Neural cell (in vitro differentiated cells): ENCODE results near the gene F2. TPM values are rescaled to one million over a fixed set of nuclear protein-coding genes. Genes with fewer than 3 reads are reported as not detected.

Source experiments
- H2AFZ ChIP-seq: fragments of 200-600, 300-800 bp; sonication (generic), shearing (Covaris generic); 2 replicates; pipeline ENCODE4 v1.6.0; 2014; ENCODE audit warnings: low read depth, mild to moderate bottlenecking, antibody characterized with exemption, low read length, moderate library complexity
- H3F3A ChIP-seq: fragments of 200-600 bp; shearing (Covaris generic); 2 replicates; pipeline ENCODE4 v1.6.1; 2016; ENCODE audit warnings: mild to moderate bottlenecking, moderate library complexity, mixed read lengths, antibody characterized with exemption, low read length; ENCODE audit not compliant: insufficient read depth, poor library complexity, severe bottlenecking
- H3K27ac ChIP-seq: fragments of 200-600, 300-800 bp; sonication (generic), shearing (Covaris generic); 2 replicates; pipeline ENCODE4 v1.5.1; 2014; ENCODE audit warnings: mild to moderate bottlenecking, low read length, moderate library complexity
- H3K27me3 ChIP-seq: fragments of 300-800, 200-600 bp; sonication (generic), shearing (Covaris generic); 2 replicates; pipeline ENCODE4 v1.6.0; 2014; ENCODE audit warnings: mild to moderate bottlenecking, low read depth, low read length, moderate library complexity; ENCODE audit not compliant: insufficient read depth
- H3K36me3 ChIP-seq: fragments of 300-800, 200-600 bp; sonication (generic), shearing (Covaris generic); 2 replicates; pipeline ENCODE4 v1.5.1; 2014; ENCODE audit warnings: mild to moderate bottlenecking, antibody characterized with exemption, low read length, moderate library complexity; ENCODE audit not compliant: insufficient read depth
- H3K4me2 ChIP-seq: fragments of 300-800, 200-600 bp; sonication (generic), shearing (Covaris generic); 2 replicates; pipeline ENCODE4 v1.6.0; 2014; ENCODE audit warnings: mild to moderate bottlenecking, low read length
- H3K4me3 ChIP-seq: fragments of 300-800, 200-600 bp; sonication (generic), shearing (Covaris generic); 2 replicates; pipeline ENCODE4 v1.5.1; 2014; ENCODE audit warnings: mild to moderate bottlenecking, low read length, moderate library complexity
- H3K79me2 ChIP-seq: fragments of 200-600 bp; shearing (Covaris generic); replicated peaks from 2 replicates; pipeline ENCODE4 v1.6.0; 2014; ENCODE audit warnings: mild to moderate bottlenecking, low read length, moderate library complexity; ENCODE audit not compliant: insufficient read depth
- H3K9ac ChIP-seq: fragments of 300-800, 200-600 bp; sonication (generic), shearing (Covaris generic); 2 replicates; pipeline ENCODE4 v1.6.1; 2016; ENCODE audit warnings: mild to moderate bottlenecking, low read length, mixed read lengths
- H3K9me2 ChIP-seq: fragments of 200-600 bp; shearing (Covaris generic); 2 replicates; pipeline ENCODE4 v1.6.1; 2016; ENCODE audit warnings: mild to moderate bottlenecking, low read length, mixed read lengths; ENCODE audit not compliant: insufficient read depth
- H3K9me3 ChIP-seq: fragments of 200-600, 300-800 bp; sonication (generic), shearing (Covaris generic); 2 replicates; pipeline ENCODE4 v1.6.1; 2016; ENCODE audit warnings: mild to moderate bottlenecking, mixed run types, low read length, moderate library complexity, mixed read lengths
- H4K20me1 ChIP-seq: fragments of 200-600 bp; shearing (Covaris generic); 2 replicates; pipeline ENCODE4 v1.6.1; 2016; ENCODE audit warnings: mild to moderate bottlenecking, mixed run types; ENCODE audit not compliant: insufficient read depth
- EP300 ChIP-seq: fragments of 450-650 bp; conservative IDR thresholded peaks from 2 replicates; pipeline ENCODE4 v1.6.1; 2014; ENCODE audit warnings: antibody characterized with exemption, mild to moderate bottlenecking, moderate library complexity; ENCODE audit not compliant: poor library complexity, severe bottlenecking
- EZH2 ChIP-seq: fragments of 200-600, 300-800 bp; shearing (Covaris generic), sonication (generic); IDR thresholded peaks from 2 replicates; pipeline ENCODE4 v1.6.1; 2014; ENCODE audit warnings: antibody characterized with exemption, low read length, borderline replicate concordance, mild to moderate bottlenecking; ENCODE audit not compliant: insufficient read depth, poor library complexity, severe bottlenecking
- MXI1 ChIP-seq: fragments of 450-650 bp; conservative IDR thresholded peaks from 2 replicates; pipeline ENCODE4 v1.6.1; 2014; ENCODE audit warnings: antibody characterized with exemption, mild to moderate bottlenecking; ENCODE audit not compliant: poor library complexity, severe bottlenecking
- POLR2AphosphoS5 ChIP-seq: IDR thresholded peaks from 2 replicates; pipeline ENCODE4 v1.6.1; 2012
- RAD21 ChIP-seq: fragments of 450-650 bp; conservative IDR thresholded peaks from 2 replicates; pipeline ENCODE4 v1.6.1; 2014; ENCODE audit warnings: antibody characterized with exemption, mild to moderate bottlenecking, moderate library complexity
- SMC3 ChIP-seq: fragments of 450-650 bp; conservative IDR thresholded peaks from 2 replicates; pipeline ENCODE4 v1.6.1; 2014; ENCODE audit warnings: antibody characterized with exemption, mild to moderate bottlenecking, moderate library complexity; ENCODE audit not compliant: poor library complexity
- TAF1 ChIP-seq: IDR thresholded peaks from 2 replicates; pipeline ENCODE4 v1.6.1; 2012; ENCODE audit warnings: low read depth
- polyA plus RNA-seq: library from polyadenylated mRNA; depleted of rRNA; stranded (reverse); fragments of >200 nt; gene quantifications from 2 replicates; pipeline ENCODE4 v1.2.3, GENCODE V29; 2014
- TF ChIP-seq, protein P1 (sequence below): IDR thresholded peaks from 2 replicates; pipeline ENCODE4 v1.6.1; 2012; ENCODE audit warnings: borderline replicate concordance
- TF ChIP-seq, protein P2 (sequence below): fragments of 450-650 bp; IDR thresholded peaks from 2 replicates; pipeline ENCODE4 v1.5.1; 2014; ENCODE audit warnings: antibody characterized with exemption, mild to moderate bottlenecking, moderate library complexity; ENCODE audit not compliant: poor library complexity, severe bottlenecking

F2 gene
- polyA plus RNA-seq, 1 donor from 2014 or later: 0.94 TPM

DNA sequence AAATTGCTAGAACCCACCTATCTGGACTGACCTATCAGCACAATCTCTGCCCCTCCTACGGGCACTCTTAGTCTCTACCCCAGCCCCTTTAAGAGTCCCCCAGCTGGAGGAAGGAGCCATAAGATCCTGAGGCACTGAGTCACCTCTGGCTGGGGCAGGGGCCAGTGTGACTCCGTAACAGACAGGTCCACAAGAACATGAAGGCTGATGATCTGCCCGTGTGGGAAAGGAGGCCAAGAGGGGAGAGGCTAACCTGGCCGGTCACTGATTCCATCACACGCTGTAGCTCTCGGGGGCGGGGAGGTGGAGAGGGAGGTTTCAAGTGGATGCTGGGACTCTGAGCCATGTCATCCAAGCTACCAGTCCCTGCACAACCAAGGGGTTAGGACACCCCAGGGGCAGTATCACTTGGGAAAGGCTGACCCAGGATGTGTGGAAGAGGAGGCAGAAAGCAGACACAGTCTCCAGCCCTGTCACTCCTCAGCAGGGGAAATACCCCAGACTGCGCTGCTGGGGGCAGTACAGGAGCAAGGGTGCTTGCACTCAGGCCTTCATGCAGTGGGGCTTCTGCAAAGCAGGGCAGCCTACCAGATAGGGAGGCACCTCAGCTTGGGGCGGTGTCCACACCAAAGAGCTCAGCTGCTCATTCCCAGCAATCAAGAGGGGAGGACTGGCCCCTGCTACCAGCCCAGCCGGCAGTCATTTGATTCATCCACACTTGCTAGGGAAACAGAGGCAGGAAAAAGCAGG is 40.8 kb upstream of the F2 start:
- H3K27me3 ChIP-seq: no peaks in the 10 kb centered on the region
- no peaks in the 10 kb centered on the region for H3K9me2 ChIP-seq
- no peaks in the 10 kb centered on the region for H3K79me2 ChIP-seq
- H4K20me1 ChIP-seq: no peaks in the 10 kb centered on the region
- H3F3A ChIP-seq: no peaks in the 10 kb centered on the region
- H2AFZ ChIP-seq: no peak overlapping the region
- H3K4me2 ChIP-seq: no peak overlapping the region
- no peak overlapping the region for H3K9ac ChIP-seq
- H3K36me3 ChIP-seq: no peaks in the 10 kb centered on the region
- no peak overlapping the region for H3K27ac ChIP-seq
- no peak overlapping the region for H3K4me3 ChIP-seq
- no peaks in the 10 kb centered on the region for H3K9me3 ChIP-seq
- TF ChIP-seq POLR2AphosphoS5 (no peak), RAD21 (no peak), TAF1 (no peak), MXI1 (no peak), EP300 (no peak), SMC3 (no peak)
- TF ChIP-seq, protein P1, sequence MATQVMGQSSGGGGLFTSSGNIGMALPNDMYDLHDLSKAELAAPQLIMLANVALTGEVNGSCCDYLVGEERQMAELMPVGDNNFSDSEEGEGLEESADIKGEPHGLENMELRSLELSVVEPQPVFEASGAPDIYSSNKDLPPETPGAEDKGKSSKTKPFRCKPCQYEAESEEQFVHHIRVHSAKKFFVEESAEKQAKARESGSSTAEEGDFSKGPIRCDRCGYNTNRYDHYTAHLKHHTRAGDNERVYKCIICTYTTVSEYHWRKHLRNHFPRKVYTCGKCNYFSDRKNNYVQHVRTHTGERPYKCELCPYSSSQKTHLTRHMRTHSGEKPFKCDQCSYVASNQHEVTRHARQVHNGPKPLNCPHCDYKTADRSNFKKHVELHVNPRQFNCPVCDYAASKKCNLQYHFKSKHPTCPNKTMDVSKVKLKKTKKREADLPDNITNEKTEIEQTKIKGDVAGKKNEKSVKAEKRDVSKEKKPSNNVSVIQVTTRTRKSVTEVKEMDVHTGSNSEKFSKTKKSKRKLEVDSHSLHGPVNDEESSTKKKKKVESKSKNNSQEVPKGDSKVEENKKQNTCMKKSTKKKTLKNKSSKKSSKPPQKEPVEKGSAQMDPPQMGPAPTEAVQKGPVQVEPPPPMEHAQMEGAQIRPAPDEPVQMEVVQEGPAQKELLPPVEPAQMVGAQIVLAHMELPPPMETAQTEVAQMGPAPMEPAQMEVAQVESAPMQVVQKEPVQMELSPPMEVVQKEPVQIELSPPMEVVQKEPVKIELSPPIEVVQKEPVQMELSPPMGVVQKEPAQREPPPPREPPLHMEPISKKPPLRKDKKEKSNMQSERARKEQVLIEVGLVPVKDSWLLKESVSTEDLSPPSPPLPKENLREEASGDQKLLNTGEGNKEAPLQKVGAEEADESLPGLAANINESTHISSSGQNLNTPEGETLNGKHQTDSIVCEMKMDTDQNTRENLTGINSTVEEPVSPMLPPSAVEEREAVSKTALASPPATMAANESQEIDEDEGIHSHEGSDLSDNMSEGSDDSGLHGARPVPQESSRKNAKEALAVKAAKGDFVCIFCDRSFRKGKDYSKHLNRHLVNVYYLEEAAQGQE: no peak
- TF ChIP-seq, protein P2, sequence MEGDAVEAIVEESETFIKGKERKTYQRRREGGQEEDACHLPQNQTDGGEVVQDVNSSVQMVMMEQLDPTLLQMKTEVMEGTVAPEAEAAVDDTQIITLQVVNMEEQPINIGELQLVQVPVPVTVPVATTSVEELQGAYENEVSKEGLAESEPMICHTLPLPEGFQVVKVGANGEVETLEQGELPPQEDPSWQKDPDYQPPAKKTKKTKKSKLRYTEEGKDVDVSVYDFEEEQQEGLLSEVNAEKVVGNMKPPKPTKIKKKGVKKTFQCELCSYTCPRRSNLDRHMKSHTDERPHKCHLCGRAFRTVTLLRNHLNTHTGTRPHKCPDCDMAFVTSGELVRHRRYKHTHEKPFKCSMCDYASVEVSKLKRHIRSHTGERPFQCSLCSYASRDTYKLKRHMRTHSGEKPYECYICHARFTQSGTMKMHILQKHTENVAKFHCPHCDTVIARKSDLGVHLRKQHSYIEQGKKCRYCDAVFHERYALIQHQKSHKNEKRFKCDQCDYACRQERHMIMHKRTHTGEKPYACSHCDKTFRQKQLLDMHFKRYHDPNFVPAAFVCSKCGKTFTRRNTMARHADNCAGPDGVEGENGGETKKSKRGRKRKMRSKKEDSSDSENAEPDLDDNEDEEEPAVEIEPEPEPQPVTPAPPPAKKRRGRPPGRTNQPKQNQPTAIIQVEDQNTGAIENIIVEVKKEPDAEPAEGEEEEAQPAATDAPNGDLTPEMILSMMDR: no peak

DNA sequence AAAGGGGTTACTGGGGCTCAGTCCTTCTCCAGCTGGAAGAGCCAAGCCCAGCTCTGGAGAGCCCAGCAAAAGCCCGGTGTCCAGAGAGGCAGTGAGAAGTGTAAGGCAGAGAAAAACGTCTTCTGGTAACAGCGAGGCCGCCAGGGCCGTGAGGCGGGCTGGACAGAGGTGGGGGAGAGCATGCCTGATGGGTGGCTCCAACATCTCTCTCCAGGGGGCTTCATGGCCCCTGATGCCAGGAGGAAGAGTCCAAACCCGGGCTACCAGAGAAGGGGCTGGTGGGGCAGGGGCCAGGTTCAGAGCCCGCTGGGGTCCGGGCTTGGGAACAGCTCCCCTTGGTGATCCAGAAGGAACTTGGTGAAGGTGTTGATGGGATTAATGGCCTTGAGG is 40.3 kb upstream of the F2 start:
- no peaks in the 10 kb centered on the region for H3K27me3 ChIP-seq
- H3K9me3 ChIP-seq: no peaks in the 10 kb centered on the region
- no peak overlapping the region for H3K4me3 ChIP-seq
- H3K79me2 ChIP-seq: no peaks in the 10 kb centered on the region
- H3K9ac ChIP-seq: no peak overlapping the region
- no peaks in the 10 kb centered on the region for H3K9me2 ChIP-seq
- no peaks in the 10 kb centered on the region for H4K20me1 ChIP-seq
- no peaks in the 10 kb centered on the region for H3F3A ChIP-seq
- H2AFZ ChIP-seq: no peak overlapping the region
- H3K36me3 ChIP-seq: no peaks in the 10 kb centered on the region
- no peak overlapping the region for H3K4me2 ChIP-seq
- TF ChIP-seq EZH2 (no peak), TAF1 (no peak), MXI1 (no peak), POLR2AphosphoS5 (no peak), EP300 (no peak), RAD21 (no peak), SMC3 (no peak)
- TF ChIP-seq, protein P1: no peak
- TF ChIP-seq, protein P2: no peak
- no peak overlapping the region for H3K27ac ChIP-seq
